ENCODE data around the gene TNKS1BP1. TPM values are rescaled to one million over a fixed set of nuclear protein-coding genes. Genes with fewer than 3 reads are reported as not detected.

The TNKS1BP1 gene
- total RNA-seq, 1 donor from 2014 or later, result 22.1 TPM

DNA sequence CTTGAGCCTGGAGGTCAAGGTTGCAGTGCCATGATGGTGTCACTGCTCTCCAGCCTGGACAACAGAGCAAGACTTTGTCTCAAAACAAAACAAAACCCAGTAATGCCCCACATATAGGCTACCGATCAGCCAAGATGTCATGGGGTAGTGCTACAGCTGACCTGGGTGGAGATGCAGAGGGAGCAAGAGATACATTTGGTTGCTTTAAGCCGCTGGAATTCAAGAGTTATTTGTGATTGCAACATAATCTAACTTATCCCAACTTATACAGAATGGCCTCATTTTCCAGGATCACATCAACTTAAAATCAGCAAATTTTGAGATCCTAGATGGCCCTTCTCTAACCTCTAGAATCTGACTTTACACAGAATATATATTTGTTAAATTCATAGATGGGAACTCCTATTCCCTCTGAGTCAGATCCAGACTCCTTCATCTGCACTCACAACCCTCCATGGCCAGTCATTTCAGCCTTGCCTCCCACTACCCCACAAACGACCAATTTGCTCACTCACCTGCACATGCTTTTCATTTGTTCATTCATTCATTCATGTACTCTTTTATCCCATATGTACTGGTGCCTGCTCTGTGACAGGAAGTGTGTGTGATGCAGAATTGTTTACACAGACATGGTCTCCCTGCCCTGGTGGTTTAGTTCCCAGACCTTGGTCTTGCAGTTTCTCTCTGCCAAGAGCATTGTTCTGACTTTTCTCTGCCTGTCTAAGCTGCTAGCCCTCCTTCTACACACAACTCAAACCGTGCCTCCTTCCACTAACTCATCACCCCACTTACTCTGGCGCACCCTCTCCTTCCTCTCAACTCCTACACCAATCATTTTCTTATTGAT, 63.6 kb downstream of the TNKS1BP1 start:
- Mint-ChIP-seq H3K4me1 (ENCODE audit: low read depth) (no peaks in the 10 kb centered on the region), H3K27me3 (ENCODE audit: insufficient read depth) (peaks cover 3% of the 10 kb centered on the region), H3K9me3 (peaks cover 4% of the 10 kb centered on the region), H3K4me3 (no peak overlapping the region), H3K27ac (no peak overlapping the region), H3K36me3 (ENCODE audit: low read depth) (no peaks in the 10 kb centered on the region)
- intact Hi-C loops (cut with micrococcal nuclease), result no loop called here
- no peak for DNase-seq (ENCODE audit: low spot score)

DNA sequence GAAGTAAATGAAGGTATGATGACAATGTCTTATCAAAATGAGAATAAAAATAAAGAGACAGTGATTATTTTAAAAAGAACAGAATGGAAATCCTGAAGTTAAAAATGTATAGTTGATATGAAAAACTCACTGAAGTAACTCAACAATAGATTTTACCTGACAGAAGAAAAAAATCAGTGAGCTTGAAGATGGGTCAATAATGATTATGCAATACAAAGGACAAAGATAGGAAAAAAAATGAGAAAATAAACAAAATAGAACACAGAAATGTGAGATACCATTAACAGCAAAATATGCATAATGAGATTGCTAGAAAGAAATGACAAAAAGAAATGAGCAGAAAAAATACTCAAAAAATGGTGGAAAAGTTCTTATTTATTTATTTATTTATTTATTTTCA, 68.6 kb downstream of the TNKS1BP1 start:
- Mint-ChIP-seq H3K9me3 (no peaks in the 10 kb centered on the region), H3K4me1 (ENCODE audit: low read depth) (no peaks in the 10 kb centered on the region), H3K27ac (no peak overlapping the region), H3K4me3 (no peak overlapping the region), H3K27me3 (ENCODE audit: insufficient read depth) (peaks cover 19% of the 10 kb centered on the region), H3K36me3 (ENCODE audit: low read depth) (no peaks in the 10 kb centered on the region)
- intact Hi-C loops (cut with micrococcal nuclease), result no loop called here
- DNase-seq (ENCODE audit: low spot score), result no peak

DNA sequence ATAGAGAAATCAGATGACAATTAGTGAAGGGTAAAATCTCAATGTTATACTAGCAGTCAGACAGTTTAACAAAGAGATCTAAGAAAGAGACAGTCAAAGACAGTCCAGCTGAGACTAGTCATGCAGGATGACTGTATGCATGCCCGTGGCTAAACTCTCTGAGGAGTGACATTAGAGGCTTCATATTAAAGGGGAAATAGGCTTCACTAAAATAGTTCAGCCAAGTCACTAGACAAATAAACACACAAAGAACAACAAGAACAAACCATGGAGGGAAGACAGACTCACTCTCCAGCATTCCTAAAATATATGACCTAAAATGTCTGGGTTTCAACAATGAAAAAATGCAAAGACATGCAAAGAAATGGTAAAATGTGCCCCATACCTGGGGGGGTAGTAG, 69.1 kb downstream of the TNKS1BP1 start:
- Mint-ChIP-seq H3K9me3 (no peaks in the 10 kb centered on the region), H3K27ac (no peak overlapping the region), H3K4me1 (ENCODE audit: low read depth) (no peaks in the 10 kb centered on the region), H3K36me3 (ENCODE audit: low read depth) (no peaks in the 10 kb centered on the region), H3K27me3 (ENCODE audit: insufficient read depth) (peaks cover 19% of the 10 kb centered on the region), H3K4me3 (no peak overlapping the region)
- intact Hi-C loops (cut with micrococcal nuclease), result no loop called here
- no peak for DNase-seq (ENCODE audit: low spot score)

DNA sequence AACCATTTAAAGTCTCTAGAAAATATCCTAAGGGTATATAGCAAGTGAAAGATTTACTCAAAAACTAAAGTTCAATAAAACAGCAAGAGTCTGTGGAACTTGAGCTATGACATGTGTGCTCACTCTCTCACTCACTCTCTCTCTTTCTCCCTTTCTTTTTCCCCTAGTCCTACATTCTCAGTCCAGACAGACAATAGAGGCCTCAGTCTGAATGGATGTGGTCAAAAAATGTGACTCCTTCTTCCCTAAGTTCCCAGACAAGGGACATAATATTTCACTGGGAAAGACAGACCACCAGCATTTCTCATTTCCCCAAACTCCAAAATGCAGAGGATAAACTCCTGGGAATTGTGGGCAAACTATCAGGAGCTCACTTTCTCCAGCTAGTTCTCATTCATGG, 70.1 kb downstream of the TNKS1BP1 start:
- H3K4me1 Mint-ChIP-seq (ENCODE audit: low read depth), result no peaks in the 10 kb centered on the region
- H3K27ac Mint-ChIP-seq, result no peak overlapping the region
- intact Hi-C loops (cut with micrococcal nuclease), result no loop called here
- no peak for DNase-seq (ENCODE audit: low spot score)
- no peaks in the 10 kb centered on the region for H3K36me3 Mint-ChIP-seq (ENCODE audit: low read depth)
- no peaks in the 10 kb centered on the region for H3K9me3 Mint-ChIP-seq
- H3K27me3 Mint-ChIP-seq (ENCODE audit: insufficient read depth), result peaks cover 19% of the 10 kb centered on the region
- H3K4me3 Mint-ChIP-seq, result no peak overlapping the region

DNA sequence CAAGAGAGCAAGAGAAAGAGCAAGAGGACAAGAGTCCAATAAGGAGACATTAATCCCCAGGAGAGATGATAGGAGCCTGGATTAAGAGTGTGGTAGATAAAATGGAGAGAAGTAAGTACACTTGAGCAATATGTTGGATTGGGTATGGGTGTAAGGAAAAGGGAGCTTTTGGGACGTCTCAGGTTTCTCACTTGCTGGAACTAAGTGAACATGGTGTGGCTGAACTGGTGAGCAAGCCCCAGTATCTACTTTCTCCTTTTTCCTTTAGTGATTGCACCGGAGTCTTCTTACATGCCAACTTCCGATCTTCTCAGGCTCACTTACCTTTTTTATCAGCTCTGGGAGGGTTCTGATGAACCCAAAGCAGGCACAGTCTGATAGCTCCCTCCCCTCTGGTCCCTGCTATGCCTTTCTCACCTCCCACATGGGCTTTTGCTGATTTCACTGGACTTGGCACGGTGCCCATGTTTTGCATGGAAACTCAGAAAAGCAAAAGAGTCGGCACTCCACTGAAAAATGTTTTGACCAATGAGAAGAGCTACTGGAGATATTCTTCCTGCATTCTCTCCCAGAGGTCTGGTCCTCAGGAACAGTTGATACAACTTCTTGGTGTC, 73.2 kb downstream of the TNKS1BP1 start:
- Mint-ChIP-seq H3K4me1 (ENCODE audit: low read depth) (no peaks in the 10 kb centered on the region), H3K9me3 (no peaks in the 10 kb centered on the region), H3K36me3 (ENCODE audit: low read depth) (no peaks in the 10 kb centered on the region), H3K4me3 (no peak overlapping the region), H3K27me3 (ENCODE audit: insufficient read depth) (peaks cover 21% of the 10 kb centered on the region), H3K27ac (no peak overlapping the region)
- DNase-seq (ENCODE audit: low spot score), result no peak
- intact Hi-C loops (cut with micrococcal nuclease), result no loop called here

DNA sequence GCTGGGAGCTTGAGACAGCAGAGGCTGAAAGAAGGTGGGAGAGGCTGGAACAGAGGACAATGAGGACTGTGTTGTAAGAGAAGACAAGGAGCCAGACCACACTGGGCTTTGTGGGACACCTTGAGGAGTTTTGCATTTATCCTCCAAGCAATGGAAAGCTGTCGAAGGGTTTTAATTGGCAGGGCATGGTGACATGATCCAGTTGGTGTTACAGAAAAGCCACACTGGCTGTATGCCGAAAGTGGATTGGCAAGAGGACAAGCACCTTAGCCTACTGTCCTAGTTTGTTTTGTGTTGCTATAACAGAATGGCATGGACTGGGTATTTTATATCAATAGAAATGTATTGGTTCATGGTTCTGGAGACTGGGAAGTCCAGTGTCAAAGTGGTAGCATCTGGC, 73.7 kb downstream of the TNKS1BP1 start:
- H3K4me3 Mint-ChIP-seq, result no peak overlapping the region
- peaks cover 21% of the 10 kb centered on the region for H3K27me3 Mint-ChIP-seq (ENCODE audit: insufficient read depth)
- no peak for DNase-seq (ENCODE audit: low spot score)
- no peaks in the 10 kb centered on the region for H3K9me3 Mint-ChIP-seq
- H3K27ac Mint-ChIP-seq, result no peak overlapping the region
- no peaks in the 10 kb centered on the region for H3K4me1 Mint-ChIP-seq (ENCODE audit: low read depth)
- H3K36me3 Mint-ChIP-seq (ENCODE audit: low read depth), result no peaks in the 10 kb centered on the region
- intact Hi-C loops (cut with micrococcal nuclease), result no loop called here

Other genes with a start within 250 kb of the TNKS1BP1 start
- gene LRRC55, start 143.0 kb downstream of the TNKS1BP1 start, total RNA-seq, result not detected in 2 replicates
- gene APLNR, start 87.7 kb downstream of the TNKS1BP1 start, total RNA-seq, result not detected in 2 replicates
- gene SSRP1, start 10.9 kb upstream of the TNKS1BP1 start, total RNA-seq, result 235 and 239 TPM in 2 replicates
- not detected in 2 replicates for gene P2RX3, start 13.4 kb upstream of the TNKS1BP1 start, total RNA-seq
- gene PRG3, start 56.2 kb upstream of the TNKS1BP1 start, total RNA-seq, result not detected in 2 replicates
- gene PRG2, start 65.7 kb upstream of the TNKS1BP1 start, total RNA-seq, result not detected in 2 replicates
- 181 and 184 TPM in 2 replicates for gene SLC43A3, start 102.2 kb upstream of the TNKS1BP1 start, total RNA-seq
- gene RTN4RL2, start 135.6 kb upstream of the TNKS1BP1 start, total RNA-seq, result 0.54 TPM in 1 of 2 replicates, not detected in the other
- gene SLC43A1, start 190.8 kb upstream of the TNKS1BP1 start, total RNA-seq, result 29.1 and 30.3 TPM in 2 replicates
- gene TIMM10, start 205.8 kb upstream of the TNKS1BP1 start, total RNA-seq, result 98.2 and 99.6 TPM in 2 replicates
- gene SMTNL1, start 212.6 kb upstream of the TNKS1BP1 start, total RNA-seq, result not detected in 2 replicates
- gene UBE2L6, start 242.7 kb upstream of the TNKS1BP1 start, total RNA-seq, result 155 and 163 TPM in 2 replicates